ENCODE results near the gene PHKB.
"Not testable (repeated sequence)": the region's sequence is repeated elsewhere in the genome, so short reads cannot be mapped to it uniquely, and the experiment has no call there.

Gene PHKB

DNA sequence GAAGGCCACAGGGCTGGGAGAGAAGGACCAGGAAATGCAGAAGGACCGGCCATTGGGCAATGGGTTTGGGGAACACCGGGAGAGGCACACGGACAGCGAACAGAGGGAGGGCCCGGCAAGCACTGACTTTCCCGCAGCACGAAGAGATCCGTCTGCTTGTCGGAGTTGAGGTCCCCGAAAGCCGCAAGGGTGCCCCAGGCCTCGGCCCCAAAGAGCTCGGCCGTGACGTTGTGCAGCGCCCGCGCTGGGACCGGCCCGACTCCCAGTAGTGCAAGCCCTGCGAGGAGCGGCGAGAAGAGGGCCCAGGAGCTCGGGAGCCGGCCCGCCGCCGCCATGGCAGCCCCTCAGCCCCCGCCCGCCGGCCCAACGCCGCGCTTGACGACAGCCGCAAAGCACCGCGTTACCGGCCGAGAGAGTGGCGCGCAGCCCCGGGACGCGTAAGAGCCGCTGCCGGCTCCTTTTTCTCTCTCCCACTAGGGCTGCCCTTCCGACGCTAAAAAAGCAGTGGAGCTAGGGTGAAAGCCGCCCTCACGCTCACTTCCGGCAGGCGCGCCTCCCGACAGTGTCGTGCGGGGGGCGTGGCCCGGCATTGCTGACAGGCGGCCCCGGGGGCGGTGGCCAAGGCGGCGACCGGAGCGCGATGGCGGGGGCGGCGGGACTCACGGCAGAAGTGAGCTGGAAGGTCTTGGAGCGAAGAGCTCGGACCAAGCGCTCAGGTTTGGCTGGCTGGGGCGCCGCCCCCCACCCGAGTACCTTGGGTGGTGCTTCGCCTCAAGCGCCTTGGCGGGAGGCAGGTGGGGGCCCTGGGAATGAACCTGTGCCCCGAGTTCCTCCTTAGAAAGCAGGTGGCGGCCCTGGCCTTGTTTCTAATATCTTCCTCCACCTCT lies at the start of gene PHKB, which contains the start of gene ITFG1:
TSS of gene PHKB (plus strand) at position 621 of the 887 bp plus-strand sequence. CDS start at position 641, 20 bp downstream.
TSS of gene ITFG1 (minus strand) at position 353 of the 887 bp plus-strand sequence. CDS start at position 335, 18 bp downstream.
- DNase-seq (ENCODE audit: insufficient read length, low spot score), result peak; percentile 13
- FAIRE-seq, result no peak
- TF ChIP-seq, protein P1, sequence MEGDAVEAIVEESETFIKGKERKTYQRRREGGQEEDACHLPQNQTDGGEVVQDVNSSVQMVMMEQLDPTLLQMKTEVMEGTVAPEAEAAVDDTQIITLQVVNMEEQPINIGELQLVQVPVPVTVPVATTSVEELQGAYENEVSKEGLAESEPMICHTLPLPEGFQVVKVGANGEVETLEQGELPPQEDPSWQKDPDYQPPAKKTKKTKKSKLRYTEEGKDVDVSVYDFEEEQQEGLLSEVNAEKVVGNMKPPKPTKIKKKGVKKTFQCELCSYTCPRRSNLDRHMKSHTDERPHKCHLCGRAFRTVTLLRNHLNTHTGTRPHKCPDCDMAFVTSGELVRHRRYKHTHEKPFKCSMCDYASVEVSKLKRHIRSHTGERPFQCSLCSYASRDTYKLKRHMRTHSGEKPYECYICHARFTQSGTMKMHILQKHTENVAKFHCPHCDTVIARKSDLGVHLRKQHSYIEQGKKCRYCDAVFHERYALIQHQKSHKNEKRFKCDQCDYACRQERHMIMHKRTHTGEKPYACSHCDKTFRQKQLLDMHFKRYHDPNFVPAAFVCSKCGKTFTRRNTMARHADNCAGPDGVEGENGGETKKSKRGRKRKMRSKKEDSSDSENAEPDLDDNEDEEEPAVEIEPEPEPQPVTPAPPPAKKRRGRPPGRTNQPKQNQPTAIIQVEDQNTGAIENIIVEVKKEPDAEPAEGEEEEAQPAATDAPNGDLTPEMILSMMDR (IDR thresholded peaks at IDR 0.05; ENCODE audit: insufficient read depth, missing control alignments), result no peak

DNA sequence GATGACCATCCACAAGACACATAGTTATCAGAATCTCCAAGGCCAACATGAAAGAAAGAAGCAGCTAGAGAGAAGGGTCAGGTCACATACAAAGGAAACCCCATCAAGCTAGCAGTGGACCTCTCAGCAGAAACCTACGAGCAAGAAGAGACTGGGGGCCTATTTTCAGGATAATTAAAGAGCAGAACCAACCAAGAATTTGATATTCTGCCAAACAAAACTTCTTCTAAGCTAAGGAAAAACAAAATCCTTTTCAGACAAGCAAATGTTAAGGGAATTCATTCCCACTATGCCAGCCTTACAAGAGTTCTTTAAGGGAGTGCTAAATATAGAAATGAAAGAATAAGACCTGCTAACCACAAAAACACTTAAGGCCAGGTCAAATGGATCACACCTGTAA lies 48.1 kb upstream of the PHKB start:
- no peak for DNase-seq (ENCODE audit: insufficient read length, low spot score)
- TF ChIP-seq, protein P1 (IDR thresholded peaks at IDR 0.05; ENCODE audit: insufficient read depth, missing control alignments), result no peak
- no peak for FAIRE-seq

DNA sequence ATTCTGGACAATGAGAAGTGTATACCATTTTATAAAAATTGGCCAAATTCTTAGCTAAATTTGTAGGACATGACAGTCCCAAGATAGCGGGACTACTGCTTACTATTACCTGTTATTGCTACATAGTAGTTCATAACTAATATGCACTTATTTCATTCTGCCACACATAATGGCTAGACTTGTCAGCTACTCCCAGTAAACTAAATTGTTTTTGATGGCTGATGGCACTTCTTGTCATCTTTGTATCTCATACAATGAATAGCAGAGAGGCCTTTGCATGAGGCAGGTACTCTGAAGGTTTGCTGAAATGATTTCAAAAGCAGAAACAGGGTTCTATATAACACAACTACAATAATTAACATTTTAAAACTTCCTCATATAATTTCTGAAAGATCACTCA lies 44.3 kb upstream of the PHKB start:
- DNase-seq (ENCODE audit: insufficient read length, low spot score) (no peak), FAIRE-seq (no peak)
- TF ChIP-seq, protein P1 (IDR thresholded peaks at IDR 0.05; ENCODE audit: insufficient read depth, missing control alignments), result no peak

DNA sequence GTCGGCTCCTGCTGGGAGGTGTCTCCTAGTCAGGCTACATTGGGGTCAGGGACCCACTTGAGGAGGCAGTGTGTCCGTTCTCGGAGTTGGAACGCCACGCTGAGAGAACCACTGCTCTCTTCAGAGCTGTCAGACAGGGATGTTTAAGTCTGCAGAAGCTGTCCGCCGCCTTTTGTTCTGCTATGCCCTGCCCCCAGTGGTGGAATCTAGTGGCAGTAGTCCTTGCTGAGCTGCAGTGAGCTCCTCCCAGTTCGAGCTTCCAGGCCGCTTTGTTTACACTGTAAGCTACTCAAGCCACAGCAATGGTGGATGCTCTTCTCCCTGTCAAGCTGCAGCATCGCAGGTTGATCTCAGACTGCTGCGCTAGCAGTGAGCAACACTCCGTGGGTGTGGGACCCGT lies 36.3 kb upstream of the PHKB start:
- DNase-seq (ENCODE audit: insufficient read length, low spot score), result no peak
- FAIRE-seq, result no peak
- TF ChIP-seq, protein P1 (IDR thresholded peaks at IDR 0.05; ENCODE audit: insufficient read depth, missing control alignments), result no peak

DNA sequence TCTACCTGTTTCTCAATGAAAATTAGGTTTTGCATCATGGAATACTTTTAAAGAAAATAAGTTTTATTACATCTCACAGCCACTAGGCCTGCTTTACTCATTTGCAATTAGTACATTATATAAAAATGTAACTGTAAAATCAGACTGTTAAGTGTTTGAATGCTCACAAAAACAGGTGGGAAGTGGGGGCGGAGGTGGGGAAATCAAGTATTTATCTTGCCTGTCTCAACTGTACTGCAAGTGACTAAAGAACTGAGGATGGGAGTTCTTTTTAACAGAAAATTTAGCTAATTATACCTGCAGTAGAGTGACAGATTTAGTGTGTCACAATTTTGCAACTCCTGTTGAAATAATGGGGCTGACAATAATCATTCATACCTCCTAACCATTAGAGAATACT lies 34.3 kb upstream of the PHKB start:
- FAIRE-seq, result no peak
- DNase-seq (ENCODE audit: insufficient read length, low spot score), result no peak
- TF ChIP-seq, protein P1 (IDR thresholded peaks at IDR 0.05; ENCODE audit: insufficient read depth, missing control alignments), result no peak

DNA sequence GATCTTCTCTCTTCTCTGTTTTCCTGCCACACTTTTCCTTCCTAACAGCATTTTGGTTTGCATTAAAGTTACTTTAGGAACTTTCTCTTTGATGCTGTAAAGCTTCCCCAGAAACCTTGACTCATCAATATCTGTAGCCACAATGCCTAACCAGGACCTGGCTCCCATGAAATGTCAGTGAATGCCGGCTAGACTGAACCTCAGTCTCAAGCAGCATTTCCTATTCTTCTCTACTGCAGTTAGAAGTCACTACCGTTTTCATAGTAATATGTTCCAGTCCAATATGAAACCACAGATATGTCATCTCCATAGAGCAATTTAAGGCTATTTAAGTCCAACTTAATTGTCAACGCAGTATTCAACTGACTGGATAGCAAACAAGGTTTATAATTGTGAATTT lies 29.2 kb upstream of the PHKB start:
- FAIRE-seq (no peak), DNase-seq (ENCODE audit: insufficient read length, low spot score) (no peak)
- TF ChIP-seq, protein P1 (IDR thresholded peaks at IDR 0.05; ENCODE audit: insufficient read depth, missing control alignments), result no peak

DNA sequence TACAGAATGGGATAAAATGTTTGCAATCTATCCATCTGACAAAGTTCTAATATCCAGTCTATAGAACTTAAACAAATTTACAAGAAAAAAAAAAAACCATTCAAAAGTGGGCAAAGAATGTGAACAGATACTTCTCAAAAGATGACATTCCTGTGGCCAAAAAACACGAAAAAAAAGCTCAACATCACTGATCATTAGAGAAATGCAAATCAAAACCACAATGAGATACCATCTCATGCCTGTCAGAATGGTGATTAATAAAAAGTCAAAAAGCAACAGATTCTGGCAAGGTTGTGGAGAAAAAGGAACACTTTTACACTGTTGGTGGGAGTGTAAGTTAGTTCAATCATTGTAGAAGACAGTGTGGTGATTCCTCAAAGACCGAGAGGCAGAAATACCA lies 26.9 kb upstream of the PHKB start:
- not testable (repeated sequence) for DNase-seq (ENCODE audit: insufficient read length, low spot score); FAIRE-seq

DNA sequence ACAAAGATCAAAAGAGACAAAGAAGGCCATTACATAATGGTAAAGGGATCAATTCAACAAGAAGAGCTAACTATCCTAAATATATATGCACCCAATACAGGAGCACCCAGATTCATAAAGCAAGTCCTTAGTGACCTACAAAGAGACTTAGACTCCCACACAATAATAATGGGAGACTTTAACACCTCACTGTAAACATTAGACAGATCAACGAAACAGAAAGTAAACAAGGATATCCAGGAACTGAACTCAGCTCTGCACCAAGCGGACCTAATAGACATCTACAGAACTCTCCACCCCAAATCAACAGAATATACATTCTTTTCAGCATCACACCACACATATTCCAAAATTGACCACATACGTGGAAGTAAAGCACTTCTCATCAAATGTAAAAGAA lies 21.1 kb upstream of the PHKB start:
- DNase-seq (ENCODE audit: insufficient read length, low spot score); FAIRE-seq: not testable (repeated sequence)

DNA sequence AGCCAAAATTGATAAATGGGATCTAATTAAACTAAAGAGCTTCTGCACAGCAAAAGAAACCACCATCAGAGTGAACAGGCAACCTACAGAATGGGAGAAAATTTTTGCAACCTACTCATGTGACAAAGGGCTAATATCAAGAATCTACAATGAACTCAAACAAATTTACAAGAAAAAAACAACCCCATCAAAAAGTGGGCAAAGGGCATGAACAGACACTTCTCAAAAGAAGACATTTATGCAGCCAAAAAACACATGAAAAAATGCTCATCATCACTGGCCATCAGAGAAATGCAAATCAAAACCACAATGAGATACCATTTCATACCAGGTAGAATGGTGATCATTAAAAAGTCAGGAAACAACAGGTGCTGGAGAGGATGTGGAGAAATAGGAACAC lies 18.2 kb upstream of the PHKB start:
- DNase-seq (ENCODE audit: insufficient read length, low spot score); FAIRE-seq: not testable (repeated sequence)

Data from D721Med (cell line).